KMS-11 (cell line): Measurements from ENCODE around the gene SAXO2.
"Not testable (repeated sequence)": the region's sequence is repeated elsewhere in the genome, so short reads cannot be mapped to it uniquely, and the experiment has no call there.

Source experiments
- H2AFZ ChIP-seq: fragments of 200-600 bp; sonication (generic); 2 replicates; pipeline ENCODE4 v1.6.1; 2016; ENCODE audit warnings: antibody characterized with exemption, mixed run types, low read depth
- H3K27ac ChIP-seq: fragments of 200-600 bp; sonication (generic); 2 replicates; pipeline ENCODE4 v1.6.1; 2016; ENCODE audit warnings: mild to moderate bottlenecking, mixed run types
- H3K27me3 ChIP-seq: fragments of 200-600 bp; sonication (generic); 2 replicates; pipeline ENCODE4 v1.6.1; 2017; ENCODE audit warnings: mild to moderate bottlenecking, low read depth, mixed run types, moderate library complexity; ENCODE audit not compliant: insufficient read depth
- H3K36me3 ChIP-seq: fragments of 200-600 bp; sonication (generic); 2 replicates; pipeline ENCODE4 v1.6.1; 2017; ENCODE audit warnings: mild to moderate bottlenecking, mixed run types; ENCODE audit not compliant: insufficient read depth
- H3K4me1 ChIP-seq: fragments of 200-600 bp; sonication (generic); 2 replicates; pipeline ENCODE4 v1.6.1; 2016; ENCODE audit warnings: mild to moderate bottlenecking, low read depth, mixed run types; ENCODE audit not compliant: poor library complexity, severe bottlenecking
- H3K4me2 ChIP-seq: fragments of 200-600 bp; sonication (generic); 2 replicates; pipeline ENCODE4 v1.7.0; 2016; ENCODE audit warnings: mild to moderate bottlenecking, mixed run types
- H3K4me3 ChIP-seq: fragments of 200-600 bp; sonication (generic); IDR thresholded peaks from 2 replicates; pipeline ENCODE4 v1.6.1; 2017; ENCODE audit warnings: low read depth, low read length, mixed read lengths; ENCODE audit not compliant: insufficient read depth
- H3K79me2 ChIP-seq: fragments of 200-600 bp; sonication (generic); 2 replicates; pipeline ENCODE4 v1.6.1; 2016; ENCODE audit warnings: low read depth, mixed run types; ENCODE audit not compliant: insufficient read depth
- H3K9ac ChIP-seq: fragments of 200-600 bp; sonication (generic); 2 replicates; pipeline ENCODE4 v1.6.1; 2016; ENCODE audit warnings: mild to moderate bottlenecking, mixed run types
- H4K20me1 ChIP-seq: fragments of 200-600 bp; sonication (generic); 2 replicates; pipeline ENCODE4 v1.6.1; 2016; ENCODE audit warnings: mild to moderate bottlenecking, mixed run types; ENCODE audit not compliant: insufficient read depth
- CTCF ChIP-seq: fragments of 200-600 bp; sonication (generic); conservative IDR thresholded peaks from 2 replicates; pipeline ENCODE4 v1.6.1; 2017; ENCODE audit warnings: low read depth, mild to moderate bottlenecking, antibody characterized with exemption, low read length, moderate library complexity, mixed read lengths

SAXO2 gene

GRCh38 chr15:82262422-82263026 is at the start of gene SAXO2, which contains the start of gene EFL1:
TSS of gene SAXO2 (plus strand) at chr15:82262818. CDS start at chr15:82262880, 62 bp downstream.
TSS of gene EFL1 (minus strand) at chr15:82262734. CDS start at chr15:82261778, 956 bp downstream.
- Histone ChIP-seq H3K4me2 (peak within 1 kb of the TSS; percentile 78), H3K4me3 (no peak within 1 kb of the TSS), H3K27ac (peak within 1 kb of the TSS; percentile 63), H4K20me1 (no peaks in the 10 kb centered on the region), H3K4me1 (peaks cover 33% of the 10 kb centered on the region), H3K9ac (peak within 1 kb of the TSS; percentile 66), H3K27me3 (no peaks in the 10 kb centered on the region), H2AFZ (peak within 1 kb of the TSS; percentile 72), H3K79me2 (peaks cover 8% of the 10 kb centered on the region; the same call in 1 of the 2 replicates), H3K36me3 (no peaks in the 10 kb centered on the region)
- TF ChIP-seq CTCF = no peak

GRCh38 chr15:82216092-82216491 is 46.5 kb upstream of the SAXO2 start:
- H3K9ac ChIP-seq, H3K27me3 ChIP-seq, H3K4me2 ChIP-seq, H3K79me2 ChIP-seq, H3K27ac ChIP-seq, H4K20me1 ChIP-seq, H3K36me3 ChIP-seq, H3K4me3 ChIP-seq, H3K4me1 ChIP-seq, H2AFZ ChIP-seq: not testable (repeated sequence)

- not testable (repeated sequence) for H3K27ac ChIP-seq, H3K9ac ChIP-seq, H4K20me1 ChIP-seq, H3K79me2 ChIP-seq, H3K36me3 ChIP-seq, H3K4me1 ChIP-seq, H3K27me3 ChIP-seq, H2AFZ ChIP-seq, H3K4me3 ChIP-seq, H3K4me2 ChIP-seq
These were observed 41.1 kb upstream of the SAXO2 start for GRCh38 chr15:82221535-82221934.

- Histone ChIP-seq H4K20me1 (no peaks in the 10 kb centered on the region), H3K4me2 (no peak overlapping the region), H3K36me3 (no peaks in the 10 kb centered on the region), H3K27ac (no peak overlapping the region), H3K4me1 (no peaks in the 10 kb centered on the region), H2AFZ (no peak overlapping the region), H3K4me3 (no peak overlapping the region), H3K27me3 (no peaks in the 10 kb centered on the region), H3K9ac (no peak overlapping the region), H3K79me2 (no peaks in the 10 kb centered on the region)
- no peak for TF ChIP-seq CTCF
These were observed 33.9 kb upstream of the SAXO2 start for GRCh38 chr15:82228750-82229149.

GRCh38 chr15:82231233-82231632 is 31.4 kb upstream of the SAXO2 start:
- H3K9ac ChIP-seq = no peak overlapping the region

More at GRCh38 chr15:82231233-82231632, 31.4 kb upstream of the SAXO2 start:
- Histone ChIP-seq H2AFZ (no peak overlapping the region), H3K36me3 (no peaks in the 10 kb centered on the region), H4K20me1 (no peaks in the 10 kb centered on the region), H3K27me3 (no peaks in the 10 kb centered on the region), H3K79me2 (no peaks in the 10 kb centered on the region), H3K27ac (no peak overlapping the region), H3K4me1 (no peaks in the 10 kb centered on the region), H3K4me3 (no peak overlapping the region), H3K4me2 (no peak overlapping the region)
- TF ChIP-seq CTCF = no peak
